Hepatocyte (in vitro differentiated cells): ENCODE results near the gene EXOC3L1.

Source experiments
- CTCF ChIP-seq: fragments of 200-600 bp; sonication (generic); IDR thresholded peaks from 2 replicates; pipeline ENCODE4 v1.5.1; 2016; ENCODE audit warnings: antibody characterized with exemption, mild to moderate bottlenecking; ENCODE audit not compliant: poor library complexity
- EZH2 ChIP-seq: fragments of 200-600 bp; sonication (generic); IDR thresholded peaks from 2 replicates; pipeline ENCODE4 v1.6.1; 2016; ENCODE audit warnings: antibody characterized with exemption, mild to moderate bottlenecking, borderline replicate concordance
- EZH2phosphoT487 ChIP-seq: fragments of 200-600 bp; sonication (generic); IDR thresholded peaks from one replicate; pipeline ENCODE4 v1.6.1; 2018; ENCODE audit warnings: antibody characterized with exemption, mild to moderate bottlenecking, low read depth, moderate library complexity; ENCODE audit not compliant: unreplicated experiment, severe bottlenecking

- TF ChIP-seq EZH2: no peak
- TF ChIP-seq CTCF: no peak
- TF ChIP-seq EZH2phosphoT487: no peak
Measured at GRCh38 chr16:67146523-67147357, 43.2 kb downstream of the EXOC3L1 start.
